ENCODE measurements around the gene LCE1D. TPM values are rescaled to one million over a fixed set of nuclear protein-coding genes. Genes with fewer than 3 reads are reported as not detected.

LCE1D gene
- total RNA-seq (2021), result not detected in 2 replicates
- long read RNA-seq, result 0 reads

GRCh38 chr1:152796421-152796820 is at the start of gene LCE1D:
Gene LCE1D, plus strand, starts transcription at chr1:152796721. Its CDS starts 1,074 bp downstream, at chr1:152797795.
- Mint-ChIP-seq H3K36me3 (ENCODE audit: insufficient read depth in 1 of 3, low read depth in 3 of 3) (peaks cover 4 to 22% (median 11%) of the 10 kb centered on the region in 3 experiments), H3K4me3 (no peak within 1 kb of the TSS), H3K27ac (no peak within 1 kb of the TSS), H3K4me1 (no peaks in the 10 kb centered on the region), H3K27me3 (ENCODE audit: low read depth) (no peaks in the 10 kb centered on the region), H3K9me3 (peaks cover 88 to 93% of the 10 kb centered on the region in 2 experiments)
- no peak within 1 kb of the TSS for H3T11ph ChIP-seq (ENCODE audit: low read length)
- DNase-seq, result no peak
- H3K23me2 ChIP-seq (ENCODE audit: insufficient read length, low read depth, low read length, poor library complexity, severe bottlenecking), result no peaks in the 10 kb centered on the region
- H2AFZ ChIP-seq (ENCODE audit: low read length), result no peak within 1 kb of the TSS
- no peak within 1 kb of the TSS for H2BK20ac ChIP-seq (ENCODE audit: low read depth, low read length, poor library complexity, severe bottlenecking)
- no peak within 1 kb of the TSS for H2BK15ac ChIP-seq (ENCODE audit: low read depth, low read length)
- no peak within 1 kb of the TSS for H3K56ac ChIP-seq (ENCODE audit: insufficient read length, low read depth, low read length)
- no peaks in the 10 kb centered on the region for H3K79me2 ChIP-seq (ENCODE audit: insufficient read depth, low read length)
- no peak within 1 kb of the TSS for H2AK5ac ChIP-seq (ENCODE audit: insufficient read length, low read length)
- H3K9ac ChIP-seq (ENCODE audit: extremely low read depth, insufficient read length, low read length), result no peak within 1 kb of the TSS
- no peak within 1 kb of the TSS for H4K8ac ChIP-seq (replicated peaks; ENCODE audit: insufficient read length, low read depth, low read length)
- H2BK120ac ChIP-seq (ENCODE audit: low read depth, low read length, poor library complexity, severe bottlenecking), result no peak within 1 kb of the TSS
- no peak within 1 kb of the TSS for H2BK12ac ChIP-seq (ENCODE audit: insufficient read length, low read depth, low read length)
- no peak within 1 kb of the TSS for H3K18ac ChIP-seq (ENCODE audit: insufficient read length, low read depth, low read length)
- H3K23ac ChIP-seq (ENCODE audit: insufficient read length, low read depth, low read length), result no peak within 1 kb of the TSS
- no peak within 1 kb of the TSS for H3K4ac ChIP-seq (ENCODE audit: low read depth, low read length)
- H3K4me1 ChIP-seq (ENCODE audit: insufficient read depth, low read length), result no peaks in the 10 kb centered on the region
- H4K20me1 ChIP-seq (ENCODE audit: control insufficient read depth, insufficient read depth, insufficient read length), result no peaks in the 10 kb centered on the region
- H3K27ac ChIP-seq (ENCODE audit: insufficient read length, low read depth, low read length), result no peak within 1 kb of the TSS
- no peak within 1 kb of the TSS for H4K91ac ChIP-seq (ENCODE audit: insufficient read length, low read depth, low read length)
- no peak within 1 kb of the TSS for H4K5ac ChIP-seq (ENCODE audit: insufficient read length, low read depth, low read length)
- no peak within 1 kb of the TSS for H2BK5ac ChIP-seq (ENCODE audit: insufficient read length, low read length)
- H3K14ac ChIP-seq (ENCODE audit: insufficient read depth, low read length), result no peak within 1 kb of the TSS
- H3K79me1 ChIP-seq (ENCODE audit: insufficient read depth, low read depth, low read length, poor library complexity, severe bottlenecking), result no peaks in the 10 kb centered on the region
- WGBS (ENCODE audit: extremely low coverage, insufficient read length, low lambda C conversion rate), result no CpG with 5 or more reads among the region's 3 CpGs
- H3K27me3 ChIP-seq (ENCODE audit: insufficient read depth, low read length), result no peaks in the 10 kb centered on the region; the same call in 1 of the 2 replicates
- peaks cover 61% of the 10 kb centered on the region for H3K9me3 ChIP-seq (ENCODE audit: control insufficient read depth, low read depth, low read length)
- TF ChIP-seq CTCF (conservative IDR thresholded peaks at IDR 0.05), result no peak
- H3K4me2 ChIP-seq (ENCODE audit: insufficient read depth, insufficient read length, low read length), result no peak within 1 kb of the TSS
